ENCODE results near the gene ZNF337. TPM values are rescaled to one million over a fixed set of nuclear protein-coding genes. Genes with fewer than 3 reads are reported as not detected.

The ZNF337 gene
- total and polyA plus RNA-seq, 7 donors: 1.8 to 18.6 (median 15.6) TPM

DNA sequence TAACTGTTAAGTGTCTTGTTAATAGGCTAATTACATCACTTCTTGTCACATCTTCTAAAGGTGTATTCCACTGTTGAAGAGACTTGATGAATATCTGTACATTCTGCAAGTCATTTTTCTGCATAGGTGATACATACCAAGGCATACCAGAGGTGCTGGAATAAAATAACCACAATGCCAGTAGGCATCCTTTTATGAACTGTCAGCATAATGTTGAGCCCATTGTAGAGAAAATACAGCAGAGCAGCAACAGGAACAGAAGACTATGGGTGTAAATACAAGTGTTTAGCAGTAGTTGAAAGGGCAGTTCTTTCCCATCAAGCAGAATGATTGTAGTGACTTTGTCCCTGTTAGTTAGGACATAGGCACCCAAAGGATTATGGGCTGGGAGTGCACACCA lies 44.4 kb upstream of the ZNF337 start:
- H3K4me3 ChIP-seq: no peak overlapping the region
- no peaks in the 10 kb centered on the region for H3K36me3 ChIP-seq
- no peaks in the 10 kb centered on the region for H3K4me1 ChIP-seq
- TF ChIP-seq POLR2A (IDR thresholded peaks at IDR 0.05) (no peak), EP300 (IDR thresholded peaks at IDR 0.05) (no peak), POLR2AphosphoS5 (IDR thresholded peaks at IDR 0.05) (no peak)
- TF ChIP-seq, protein P1, sequence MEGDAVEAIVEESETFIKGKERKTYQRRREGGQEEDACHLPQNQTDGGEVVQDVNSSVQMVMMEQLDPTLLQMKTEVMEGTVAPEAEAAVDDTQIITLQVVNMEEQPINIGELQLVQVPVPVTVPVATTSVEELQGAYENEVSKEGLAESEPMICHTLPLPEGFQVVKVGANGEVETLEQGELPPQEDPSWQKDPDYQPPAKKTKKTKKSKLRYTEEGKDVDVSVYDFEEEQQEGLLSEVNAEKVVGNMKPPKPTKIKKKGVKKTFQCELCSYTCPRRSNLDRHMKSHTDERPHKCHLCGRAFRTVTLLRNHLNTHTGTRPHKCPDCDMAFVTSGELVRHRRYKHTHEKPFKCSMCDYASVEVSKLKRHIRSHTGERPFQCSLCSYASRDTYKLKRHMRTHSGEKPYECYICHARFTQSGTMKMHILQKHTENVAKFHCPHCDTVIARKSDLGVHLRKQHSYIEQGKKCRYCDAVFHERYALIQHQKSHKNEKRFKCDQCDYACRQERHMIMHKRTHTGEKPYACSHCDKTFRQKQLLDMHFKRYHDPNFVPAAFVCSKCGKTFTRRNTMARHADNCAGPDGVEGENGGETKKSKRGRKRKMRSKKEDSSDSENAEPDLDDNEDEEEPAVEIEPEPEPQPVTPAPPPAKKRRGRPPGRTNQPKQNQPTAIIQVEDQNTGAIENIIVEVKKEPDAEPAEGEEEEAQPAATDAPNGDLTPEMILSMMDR (IDR thresholded peaks at IDR 0.05): no peak
- H3K27ac ChIP-seq: no peak overlapping the region
- no peaks in the 10 kb centered on the region for H3K27me3 ChIP-seq
- intact Hi-C loops (cut with DNase I): no loop called here
- no peak for DNase-seq
- no peaks in the 10 kb centered on the region for H3K9me3 ChIP-seq

DNA sequence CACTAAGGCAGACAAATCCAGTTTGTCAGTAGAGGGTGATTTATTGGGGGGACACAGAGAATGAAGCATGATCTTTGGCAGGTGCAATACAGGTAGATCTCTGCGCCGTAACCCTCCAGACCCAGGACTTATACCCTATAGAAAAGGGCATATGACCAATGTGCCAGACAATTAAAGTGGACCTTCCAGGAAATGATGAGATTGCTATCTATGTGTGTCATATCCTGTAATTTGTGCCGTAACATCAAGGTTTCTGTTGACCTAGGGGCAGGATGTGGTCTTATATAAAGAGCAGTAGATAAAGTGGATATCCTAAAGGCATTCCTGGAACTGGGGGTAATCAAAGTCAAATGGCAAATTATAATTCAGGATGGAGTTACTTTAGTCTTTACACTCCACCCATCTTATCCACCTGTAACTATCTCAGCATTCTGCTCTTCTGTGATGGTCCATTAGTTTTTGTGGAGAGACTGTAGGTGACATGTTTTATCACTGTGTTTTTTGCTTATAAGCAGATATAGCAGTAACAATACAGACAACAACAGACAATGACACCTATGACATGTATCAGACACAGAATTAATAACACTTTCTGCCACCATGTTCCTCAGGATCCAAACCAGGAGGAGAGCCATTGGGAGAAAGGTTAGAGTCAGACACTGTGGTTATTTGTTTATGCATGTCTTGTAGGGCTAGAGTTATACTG lies 43.1 kb upstream of the ZNF337 start:
- intact Hi-C loops (cut with DNase I): no loop called here
- Histone ChIP-seq H3K27ac (no peak overlapping the region), H3K36me3 (no peaks in the 10 kb centered on the region), H3K4me3 (no peak overlapping the region), H3K27me3 (no peaks in the 10 kb centered on the region), H3K4me1 (no peaks in the 10 kb centered on the region), H3K9me3 (no peaks in the 10 kb centered on the region)
- DNase-seq: no peak
- no peak for TF ChIP-seq POLR2A (IDR thresholded peaks at IDR 0.05)
- no peak for TF ChIP-seq EP300 (IDR thresholded peaks at IDR 0.05)
- TF ChIP-seq, protein P1 (IDR thresholded peaks at IDR 0.05): no peak
- TF ChIP-seq POLR2AphosphoS5 (IDR thresholded peaks at IDR 0.05): no peak
- 80 to 84% methylated on average over 3 of the region's 3 CpGs for WGBS, 2 donors

DNA sequence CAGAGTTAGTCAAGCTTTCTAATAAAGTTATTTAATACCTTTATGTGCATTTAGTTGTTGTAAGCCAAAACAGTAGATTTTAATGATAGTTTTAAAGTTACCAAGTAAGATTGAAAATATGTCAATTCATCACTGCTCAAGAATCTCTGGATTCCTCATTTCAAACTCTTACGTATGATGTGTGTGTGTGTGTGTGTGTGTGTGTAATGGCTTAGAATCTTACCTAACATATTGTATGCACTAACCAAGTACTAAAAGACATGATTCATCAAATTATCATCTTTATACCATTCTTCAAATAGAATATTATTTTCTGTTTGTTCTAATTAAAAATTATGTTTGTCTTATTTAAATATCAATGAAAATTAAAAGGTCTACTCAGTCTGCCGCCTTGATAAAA lies 41.5 kb upstream of the ZNF337 start:
- TF ChIP-seq POLR2A (IDR thresholded peaks at IDR 0.05): no peak
- TF ChIP-seq, protein P1 (IDR thresholded peaks at IDR 0.05): no peak
- intact Hi-C loops (cut with DNase I): no loop called here
- no peaks in the 10 kb centered on the region for H3K36me3 ChIP-seq
- 94 to 98% methylated on average over 2 of the region's 2 CpGs for WGBS, 2 donors
- H3K4me1 ChIP-seq: no peaks in the 10 kb centered on the region
- no peaks in the 10 kb centered on the region for H3K27me3 ChIP-seq
- no peak overlapping the region for H3K4me3 ChIP-seq
- H3K27ac ChIP-seq: no peak overlapping the region
- H3K9me3 ChIP-seq: no peaks in the 10 kb centered on the region
- DNase-seq: no peak

DNA sequence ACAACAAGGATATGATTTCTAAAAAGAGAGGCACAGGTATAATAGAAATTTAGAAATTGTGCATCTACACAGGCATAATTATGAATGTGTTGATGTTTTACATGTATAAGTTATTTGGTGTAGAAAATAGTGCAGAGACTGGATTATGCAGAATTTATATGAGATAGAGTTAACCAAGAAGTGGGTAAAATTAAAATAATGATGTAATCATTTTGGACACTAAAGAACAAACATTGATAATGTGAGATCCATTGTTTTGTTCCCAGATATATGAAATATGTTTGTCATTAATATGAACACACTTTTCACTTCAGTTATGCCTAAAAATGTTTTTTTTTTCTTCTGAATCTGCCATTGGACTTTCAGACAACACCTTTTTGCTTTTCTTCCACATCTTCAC lies 37.2 kb upstream of the ZNF337 start:
- TF ChIP-seq POLR2AphosphoS5 (IDR thresholded peaks at IDR 0.05) (no peak), POLR2A (IDR thresholded peaks at IDR 0.05) (no peak), EP300 (IDR thresholded peaks at IDR 0.05) (no peak)
- TF ChIP-seq, protein P1 (IDR thresholded peaks at IDR 0.05): no peak

DNA sequence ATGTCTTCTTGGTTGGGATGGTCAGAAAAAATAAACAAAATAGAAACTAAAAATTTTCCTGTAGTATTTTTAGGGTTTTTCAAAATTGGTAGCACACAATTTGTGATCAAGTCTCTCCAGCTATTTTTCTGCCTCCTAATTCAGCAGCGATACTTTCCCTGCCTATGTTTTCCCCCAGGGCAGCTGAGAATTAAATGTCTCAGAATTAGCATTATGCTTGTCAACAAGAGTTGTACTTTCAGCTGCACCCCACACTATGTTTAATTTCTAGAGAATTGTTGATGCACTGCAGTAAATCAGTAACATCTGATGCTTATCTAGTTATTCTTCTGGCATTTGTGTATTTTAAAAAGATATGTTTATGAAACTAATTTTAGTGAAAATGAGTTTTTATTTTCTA lies 34.2 kb upstream of the ZNF337 start:
- intact Hi-C loops (cut with DNase I): no loop called here
- Histone ChIP-seq H3K4me1 (no peaks in the 10 kb centered on the region), H3K36me3 (no peaks in the 10 kb centered on the region), H3K9me3 (peaks cover 0 to 8% (median 2%) of the 10 kb centered on the region in 4 donors), H3K4me3 (no peak overlapping the region), H3K27me3 (no peaks in the 10 kb centered on the region), H3K27ac (no peak overlapping the region)
- no peak for TF ChIP-seq POLR2A (IDR thresholded peaks at IDR 0.05)
- TF ChIP-seq POLR2AphosphoS5 (IDR thresholded peaks at IDR 0.05): no peak
- TF ChIP-seq EP300 (IDR thresholded peaks at IDR 0.05): no peak
- DNase-seq: no peak
- 91 to 96% methylated on average over 1 of the region's 1 CpG for WGBS, 2 donors

More for the DNA sequence above, 37.2 kb upstream of the ZNF337 start:
- no peak for DNase-seq
- no peak overlapping the region for H3K27ac ChIP-seq
- no peaks in the 10 kb centered on the region for H3K9me3 ChIP-seq
- intact Hi-C loops (cut with DNase I): no loop called here
- no peak overlapping the region for H3K4me3 ChIP-seq
- no peaks in the 10 kb centered on the region for H3K36me3 ChIP-seq
- H3K4me1 ChIP-seq: no peaks in the 10 kb centered on the region
- H3K27me3 ChIP-seq: no peaks in the 10 kb centered on the region
